ENCODE measurements around the gene ACER1.
A peak's percentile ranks its signal among the peaks of the same experiment; 100 is the strongest.

The ACER1 gene

GRCh38 chr19:6263735-6264444 is 69.5 kb downstream of the ACER1 start:
- no peak overlapping the region for H3K4ac ChIP-seq (ENCODE audit: low read depth in 1 of 2, low read length in 2 of 2)
- H4K8ac ChIP-seq (ENCODE audit: low read length): peak overlapping the region; percentile 67
- H3K4me1 ChIP-seq (ENCODE audit: control insufficient read depth, insufficient read depth, low read depth, low read length): peaks cover 14% of the 10 kb centered on the region
- H3K36me3 ChIP-seq (ENCODE audit: control insufficient read depth in 1 of 2, insufficient read depth in 2 of 2, low read depth in 1 of 2, low read length in 2 of 2): peaks cover 57 to 65% of the 10 kb centered on the region in 2 experiments
- peaks cover 36% of the 10 kb centered on the region for H3K79me1 ChIP-seq (replicated peaks; ENCODE audit: low read length, poor library complexity, severe bottlenecking)
- no peak overlapping the region for H3K4me3 ChIP-seq (ENCODE audit: insufficient read depth in 1 of 2, low read depth in 1 of 2, low read length in 2 of 2)
- peak overlapping the region; percentile 61 for H3K27ac ChIP-seq (ENCODE audit: low read length, poor library complexity, severe bottlenecking)
- no peak overlapping the region for H3K18ac ChIP-seq (ENCODE audit: low read depth in 1 of 2, low read length in 2 of 2)
- no peak overlapping the region for H3K14ac ChIP-seq (ENCODE audit: low read length in 2 of 2)
- no peak overlapping the region for H4K91ac ChIP-seq (ENCODE audit: low read length)
- no peak overlapping the region for H3K4me2 ChIP-seq (ENCODE audit: low read length, poor library complexity, severe bottlenecking)
- peak; percentile 10 for DNase-seq
- H2BK5ac ChIP-seq (ENCODE audit: low read depth, low read length, poor library complexity, severe bottlenecking): no peak overlapping the region
- no peak overlapping the region for H2BK15ac ChIP-seq (ENCODE audit: low read depth, poor library complexity, severe bottlenecking)
- no peaks in the 10 kb centered on the region for H3K27me3 ChIP-seq (ENCODE audit: control insufficient read depth in 1 of 2, insufficient read depth in 1 of 2, low read length in 2 of 2)
- H3K9ac ChIP-seq (ENCODE audit: low read length): no peak overlapping the region
- H2BK12ac ChIP-seq (ENCODE audit: low read length in 2 of 2): no peak overlapping the region
- no peak overlapping the region for H3K23ac ChIP-seq (ENCODE audit: low read length in 2 of 2)
- H2AFZ ChIP-seq (ENCODE audit: low read depth, low read length): no peak overlapping the region
- 77% methylated on average over 14 of the region's 18 CpGs for WGBS
- no peaks in the 10 kb centered on the region for H3K9me3 ChIP-seq (ENCODE audit: control insufficient read depth, low read length)
- H2AK5ac ChIP-seq (ENCODE audit: low read length, severe bottlenecking): no peak overlapping the region
- H2BK120ac ChIP-seq (ENCODE audit: low read depth, low read length): no peak overlapping the region

- Histone ChIP-seq H3K4me3 (ENCODE audit: insufficient read depth in 1 of 2, low read depth in 1 of 2, low read length in 2 of 2) (no peak overlapping the region), H3K4me2 (ENCODE audit: low read length, poor library complexity, severe bottlenecking) (no peak overlapping the region), H3K18ac (ENCODE audit: low read depth in 1 of 2, low read length in 2 of 2) (no peak overlapping the region), H2BK120ac (ENCODE audit: low read depth, low read length) (no peak overlapping the region), H3K9me3 (ENCODE audit: control insufficient read depth, low read length) (no peaks in the 10 kb centered on the region), H3K36me3 (ENCODE audit: control insufficient read depth in 1 of 2, insufficient read depth in 2 of 2, low read depth in 1 of 2, low read length in 2 of 2) (peaks cover 57 to 65% of the 10 kb centered on the region in 2 experiments), H3K9ac (ENCODE audit: low read length) (no peak overlapping the region), H3K4me1 (ENCODE audit: control insufficient read depth, insufficient read depth, low read depth, low read length) (peaks cover 14% of the 10 kb centered on the region), H4K91ac (ENCODE audit: low read length) (no peak overlapping the region), H2BK15ac (ENCODE audit: low read depth, poor library complexity, severe bottlenecking) (no peak overlapping the region), H3K23ac (ENCODE audit: low read length in 2 of 2) (no peak overlapping the region), H4K8ac (ENCODE audit: low read length) (no peak overlapping the region), H2BK12ac (ENCODE audit: low read length in 2 of 2) (no peak overlapping the region), H2AK5ac (ENCODE audit: low read length, severe bottlenecking) (no peak overlapping the region), H3K4ac (ENCODE audit: low read depth in 1 of 2, low read length in 2 of 2) (no peak overlapping the region), H2AFZ (ENCODE audit: low read depth, low read length) (no peak overlapping the region), H3K27ac (ENCODE audit: low read length, poor library complexity, severe bottlenecking) (no peak overlapping the region), H3K27me3 (ENCODE audit: control insufficient read depth in 1 of 2, insufficient read depth in 1 of 2, low read length in 2 of 2) (no peaks in the 10 kb centered on the region), H3K79me1 (replicated peaks; ENCODE audit: low read length, poor library complexity, severe bottlenecking) (peaks cover 37% of the 10 kb centered on the region), H2BK5ac (ENCODE audit: low read depth, low read length, poor library complexity, severe bottlenecking) (no peak overlapping the region), H3K14ac (ENCODE audit: low read length in 2 of 2) (no peak overlapping the region)
- WGBS: 90% methylated on average over 11 of the region's 12 CpGs
- DNase-seq: no peak
These were observed 70.1 kb downstream of the ACER1 start for GRCh38 chr19:6263306-6263705.

GRCh38 chr19:6262519-6262918 is 70.9 kb downstream of the ACER1 start:
- Histone ChIP-seq H4K91ac (ENCODE audit: low read length) (no peak overlapping the region), H3K18ac (ENCODE audit: low read depth in 1 of 2, low read length in 2 of 2) (no peak overlapping the region), H3K79me1 (replicated peaks; ENCODE audit: low read length, poor library complexity, severe bottlenecking) (peaks cover 38% of the 10 kb centered on the region), H2AK5ac (ENCODE audit: low read length, severe bottlenecking) (no peak overlapping the region), H3K9me3 (ENCODE audit: control insufficient read depth, low read length) (no peaks in the 10 kb centered on the region), H3K9ac (ENCODE audit: low read length) (no peak overlapping the region), H3K23ac (ENCODE audit: low read length in 2 of 2) (no peak overlapping the region), H3K4me2 (ENCODE audit: low read length, poor library complexity, severe bottlenecking) (no peak overlapping the region), H3K27me3 (ENCODE audit: control insufficient read depth in 1 of 2, insufficient read depth in 1 of 2, low read length in 2 of 2) (no peaks in the 10 kb centered on the region), H2BK5ac (ENCODE audit: low read depth, low read length, poor library complexity, severe bottlenecking) (no peak overlapping the region), H2BK15ac (ENCODE audit: low read depth, poor library complexity, severe bottlenecking) (no peak overlapping the region), H4K8ac (ENCODE audit: low read length) (no peak overlapping the region), H3K36me3 (ENCODE audit: control insufficient read depth in 1 of 2, insufficient read depth in 2 of 2, low read depth in 1 of 2, low read length in 2 of 2) (peaks cover 55 to 64% of the 10 kb centered on the region in 2 experiments), H3K4me1 (ENCODE audit: control insufficient read depth, insufficient read depth, low read depth, low read length) (peaks cover 14% of the 10 kb centered on the region), H3K27ac (ENCODE audit: low read length, poor library complexity, severe bottlenecking) (no peak overlapping the region), H2BK120ac (ENCODE audit: low read depth, low read length) (no peak overlapping the region), H3K4me3 (ENCODE audit: insufficient read depth in 1 of 2, low read depth in 1 of 2, low read length in 2 of 2) (no peak overlapping the region), H2BK12ac (ENCODE audit: low read length in 2 of 2) (no peak overlapping the region), H2AFZ (ENCODE audit: low read depth, low read length) (no peak overlapping the region), H3K14ac (ENCODE audit: low read length in 2 of 2) (no peak overlapping the region), H3K4ac (ENCODE audit: low read depth in 1 of 2, low read length in 2 of 2) (no peak overlapping the region)
- DNase-seq: no peak
- 98% methylated on average over 11 of the region's 11 CpGs for WGBS

- H3K14ac ChIP-seq (ENCODE audit: low read length in 2 of 2): no peak overlapping the region
These were observed 71.5 kb downstream of the ACER1 start for GRCh38 chr19:6261883-6262282.

More at GRCh38 chr19:6261883-6262282, 71.5 kb downstream of the ACER1 start:
- Histone ChIP-seq H3K27me3 (ENCODE audit: control insufficient read depth in 1 of 2, insufficient read depth in 1 of 2, low read length in 2 of 2) (no peaks in the 10 kb centered on the region), H4K91ac (ENCODE audit: low read length) (no peak overlapping the region), H2BK120ac (ENCODE audit: low read depth, low read length) (no peak overlapping the region), H2BK15ac (ENCODE audit: low read depth, poor library complexity, severe bottlenecking) (no peak overlapping the region), H4K8ac (ENCODE audit: low read length) (no peak overlapping the region), H3K4ac (ENCODE audit: low read depth in 1 of 2, low read length in 2 of 2) (no peak overlapping the region), H2AFZ (ENCODE audit: low read depth, low read length) (no peak overlapping the region), H3K36me3 (ENCODE audit: control insufficient read depth in 1 of 2, insufficient read depth in 2 of 2, low read depth in 1 of 2, low read length in 2 of 2) (peaks cover 52 to 63% of the 10 kb centered on the region in 2 experiments), H2BK5ac (ENCODE audit: low read depth, low read length, poor library complexity, severe bottlenecking) (no peak overlapping the region), H3K4me3 (ENCODE audit: insufficient read depth in 1 of 2, low read depth in 1 of 2, low read length in 2 of 2) (no peak overlapping the region), H3K27ac (ENCODE audit: low read length, poor library complexity, severe bottlenecking) (no peak overlapping the region), H3K79me1 (replicated peaks; ENCODE audit: low read length, poor library complexity, severe bottlenecking) (peaks cover 39% of the 10 kb centered on the region), H3K9ac (ENCODE audit: low read length) (no peak overlapping the region), H3K23ac (ENCODE audit: low read length in 2 of 2) (no peak overlapping the region), H3K4me1 (ENCODE audit: control insufficient read depth, insufficient read depth, low read depth, low read length) (peaks cover 14% of the 10 kb centered on the region), H2BK12ac (ENCODE audit: low read length in 2 of 2) (no peak overlapping the region), H3K9me3 (ENCODE audit: control insufficient read depth, low read length) (no peaks in the 10 kb centered on the region), H3K18ac (ENCODE audit: low read depth in 1 of 2, low read length in 2 of 2) (no peak overlapping the region), H3K4me2 (ENCODE audit: low read length, poor library complexity, severe bottlenecking) (no peak overlapping the region), H2AK5ac (ENCODE audit: low read length, severe bottlenecking) (no peak overlapping the region)
- 93% methylated on average over 15 of the region's 15 CpGs for WGBS
- no peak for DNase-seq
